NT2/D1 (cell line): ENCODE measurements around the gene PDGFD.

Source experiments
- SUZ12 ChIP-seq: IDR thresholded peaks from 2 replicates; pipeline ENCODE4 v1.6.1; 2011; ENCODE audit not compliant: insufficient read length, insufficient read depth; ENCODE audit errors: extremely low read depth
- YY1 ChIP-seq: IDR thresholded peaks from 2 replicates; pipeline ENCODE4 v1.6.1; 2011; ENCODE audit not compliant: insufficient read length, insufficient read depth

DNA sequence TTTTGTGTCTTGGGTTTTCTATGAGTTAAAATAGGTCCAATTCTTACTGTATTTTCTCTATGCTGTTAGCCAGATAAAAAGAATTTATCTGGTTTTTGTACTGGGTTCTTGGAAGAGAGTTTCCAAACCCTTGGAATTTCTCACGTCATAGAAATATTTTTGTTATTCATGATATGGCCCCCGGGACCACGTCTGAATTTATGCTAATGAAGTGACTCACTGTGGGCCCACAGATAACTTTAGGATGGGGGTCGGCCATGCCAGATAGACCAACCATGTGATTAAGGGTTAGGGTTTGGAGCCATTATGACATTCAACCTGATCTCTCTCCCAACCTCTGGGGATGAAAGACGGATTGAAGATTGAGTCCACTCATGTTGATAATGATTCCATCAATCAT lies 163.1 kb downstream of the PDGFD start:
- TF ChIP-seq YY1 (no peak), SUZ12 (no peak)
